ENCODE measurements around the gene PRR36. TPM values are rescaled to one million over a fixed set of nuclear protein-coding genes. Genes with fewer than 3 reads are reported as not detected.

The PRR36 gene
- total RNA-seq, 2 experiments from 2014 or later = 0.25 to 0.30 TPM

DNA sequence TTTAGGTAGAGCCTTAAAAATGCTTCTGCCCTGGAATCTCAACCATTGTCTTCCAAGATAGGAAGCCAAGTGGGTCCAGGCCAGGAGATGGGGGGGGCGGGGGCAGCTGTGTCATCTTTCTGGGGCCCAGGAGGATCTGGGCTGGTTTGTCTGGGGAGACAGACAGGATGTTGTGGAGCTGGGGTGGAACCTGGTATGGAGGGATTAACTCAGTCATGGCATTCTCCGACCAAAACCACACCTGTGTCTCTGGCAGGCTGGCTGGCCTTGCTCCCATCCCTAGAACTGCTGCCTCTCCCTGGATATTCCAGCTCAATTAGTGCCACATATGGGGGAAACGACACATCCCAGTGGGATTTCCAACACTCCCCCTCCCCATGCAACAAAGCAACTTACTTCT, 26.7 kb upstream of the PRR36 start:
- intact Hi-C loops (cut with DNase I, micrococcal nuclease) = loop anchor here in 1 of 2 experiments (5.0 to 10.0 kb wide), 2 partner anchors 41 to 366 kb away; partner anchors contain the start of genes PNPLA6 and TIMM44
- no peaks in the 10 kb centered on the region for H3K27me3 ChIP-seq (ENCODE audit: control insufficient read depth in 1 of 2, insufficient read depth in 2 of 2, low read length in 2 of 2)
- CTCF ChIA-PET = interaction anchor here (3.5 kb wide), 1 partner anchor 17 kb away, joined by 22 read pairs; no protein-coding TSS in a partner anchor
- Mint-ChIP-seq H3K36me3 (ENCODE audit: low read depth) (peaks cover 20% of the 10 kb centered on the region), H3K27me3 (peaks cover 6% of the 10 kb centered on the region), H3K27ac (no peak overlapping the region), H3K4me3 (no peak overlapping the region), H3K4me1 (ENCODE audit: low read depth) (peaks cover 24% of the 10 kb centered on the region), H3K9me3 (no peaks in the 10 kb centered on the region)
- peaks cover 4% of the 10 kb centered on the region for H3K36me3 ChIP-seq (ENCODE audit: insufficient read depth, low read length)
- H3K4me1 ChIP-seq (ENCODE audit: insufficient read depth, low read length) = peaks cover 29% of the 10 kb centered on the region
- no peaks in the 10 kb centered on the region for H3K9me3 ChIP-seq (ENCODE audit: control insufficient read depth in 1 of 2, insufficient read depth in 1 of 2, low read length in 2 of 2)
- POLR2A ChIA-PET = interaction anchor here (1.4 to 1.5 kb wide), 3 partner anchors 21 to 43 kb away, joined by 3 to 5 read pairs (median 3); partner anchors contain the start of gene TIMM44
- TF ChIP-seq, protein P1, sequence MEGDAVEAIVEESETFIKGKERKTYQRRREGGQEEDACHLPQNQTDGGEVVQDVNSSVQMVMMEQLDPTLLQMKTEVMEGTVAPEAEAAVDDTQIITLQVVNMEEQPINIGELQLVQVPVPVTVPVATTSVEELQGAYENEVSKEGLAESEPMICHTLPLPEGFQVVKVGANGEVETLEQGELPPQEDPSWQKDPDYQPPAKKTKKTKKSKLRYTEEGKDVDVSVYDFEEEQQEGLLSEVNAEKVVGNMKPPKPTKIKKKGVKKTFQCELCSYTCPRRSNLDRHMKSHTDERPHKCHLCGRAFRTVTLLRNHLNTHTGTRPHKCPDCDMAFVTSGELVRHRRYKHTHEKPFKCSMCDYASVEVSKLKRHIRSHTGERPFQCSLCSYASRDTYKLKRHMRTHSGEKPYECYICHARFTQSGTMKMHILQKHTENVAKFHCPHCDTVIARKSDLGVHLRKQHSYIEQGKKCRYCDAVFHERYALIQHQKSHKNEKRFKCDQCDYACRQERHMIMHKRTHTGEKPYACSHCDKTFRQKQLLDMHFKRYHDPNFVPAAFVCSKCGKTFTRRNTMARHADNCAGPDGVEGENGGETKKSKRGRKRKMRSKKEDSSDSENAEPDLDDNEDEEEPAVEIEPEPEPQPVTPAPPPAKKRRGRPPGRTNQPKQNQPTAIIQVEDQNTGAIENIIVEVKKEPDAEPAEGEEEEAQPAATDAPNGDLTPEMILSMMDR (IDR thresholded peaks at IDR 0.05) = no peak
- DNase-seq (no peak), ATAC-seq (ENCODE audit: poor library complexity) (no peak)
- H3K27ac ChIP-seq (ENCODE audit: low read depth in 1 of 2, low read length in 2 of 2) = no peak overlapping the region
- no peak overlapping the region for H3K4me3 ChIP-seq (ENCODE audit: low read length)

DNA sequence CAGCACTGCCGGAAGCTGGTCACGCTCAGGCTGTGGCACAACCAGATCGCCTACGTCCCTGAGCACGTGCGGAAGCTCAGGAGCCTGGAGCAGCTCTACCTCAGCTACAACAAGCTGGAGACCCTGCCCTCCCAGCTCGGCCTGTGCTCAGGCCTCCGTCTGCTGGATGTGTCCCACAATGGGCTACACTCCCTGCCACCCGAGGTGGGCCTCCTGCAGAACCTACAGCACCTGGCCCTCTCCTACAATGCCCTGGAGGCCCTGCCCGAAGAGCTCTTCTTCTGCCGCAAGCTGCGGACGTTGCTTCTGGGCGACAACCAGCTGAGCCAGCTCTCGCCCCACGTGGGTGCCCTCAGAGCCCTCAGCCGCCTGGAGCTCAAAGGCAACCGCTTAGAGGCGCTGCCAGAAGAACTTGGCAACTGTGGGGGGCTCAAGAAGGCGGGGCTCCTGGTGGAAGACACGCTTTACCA, 26.2 kb upstream of the PRR36 start:
- TF ChIP-seq, protein P1 (IDR thresholded peaks at IDR 0.05) = no peak
- intact Hi-C loops (cut with DNase I, micrococcal nuclease) = loop anchor here in 1 of 2 experiments (5.0 to 10.0 kb wide), 2 partner anchors 42 to 366 kb away; partner anchors contain the start of genes PNPLA6 and TIMM44
- Histone ChIP-seq H3K4me1 (ENCODE audit: insufficient read depth, low read length) (peaks cover 24% of the 10 kb centered on the region), H3K27me3 (ENCODE audit: control insufficient read depth in 1 of 2, insufficient read depth in 2 of 2, low read length in 2 of 2) (peaks cover 0 to 2% of the 10 kb centered on the region in 2 experiments), H3K9me3 (ENCODE audit: control insufficient read depth in 1 of 2, insufficient read depth in 1 of 2, low read length in 2 of 2) (no peaks in the 10 kb centered on the region), H3K4me3 (ENCODE audit: low read length) (no peak overlapping the region), H3K36me3 (ENCODE audit: insufficient read depth, low read length) (no peaks in the 10 kb centered on the region), H3K27ac (ENCODE audit: low read depth in 1 of 2, low read length in 2 of 2) (no peak overlapping the region)
- H3K4me3 Mint-ChIP-seq = no peak overlapping the region
- POLR2A ChIA-PET = interaction anchor here (1.4 to 1.5 kb wide), 3 partner anchors 21 to 43 kb away, joined by 3 to 5 read pairs (median 3); partner anchors contain the start of gene TIMM44
- H3K27ac Mint-ChIP-seq = no peak overlapping the region
- no peak for ATAC-seq (ENCODE audit: poor library complexity)
- CTCF ChIA-PET = no interaction called here
- peaks cover 19% of the 10 kb centered on the region for H3K4me1 Mint-ChIP-seq (ENCODE audit: low read depth)
- peaks cover 20% of the 10 kb centered on the region for H3K36me3 Mint-ChIP-seq (ENCODE audit: low read depth)
- no peak for DNase-seq
- no peaks in the 10 kb centered on the region for H3K9me3 Mint-ChIP-seq
- H3K27me3 Mint-ChIP-seq = peaks cover 6% of the 10 kb centered on the region

DNA sequence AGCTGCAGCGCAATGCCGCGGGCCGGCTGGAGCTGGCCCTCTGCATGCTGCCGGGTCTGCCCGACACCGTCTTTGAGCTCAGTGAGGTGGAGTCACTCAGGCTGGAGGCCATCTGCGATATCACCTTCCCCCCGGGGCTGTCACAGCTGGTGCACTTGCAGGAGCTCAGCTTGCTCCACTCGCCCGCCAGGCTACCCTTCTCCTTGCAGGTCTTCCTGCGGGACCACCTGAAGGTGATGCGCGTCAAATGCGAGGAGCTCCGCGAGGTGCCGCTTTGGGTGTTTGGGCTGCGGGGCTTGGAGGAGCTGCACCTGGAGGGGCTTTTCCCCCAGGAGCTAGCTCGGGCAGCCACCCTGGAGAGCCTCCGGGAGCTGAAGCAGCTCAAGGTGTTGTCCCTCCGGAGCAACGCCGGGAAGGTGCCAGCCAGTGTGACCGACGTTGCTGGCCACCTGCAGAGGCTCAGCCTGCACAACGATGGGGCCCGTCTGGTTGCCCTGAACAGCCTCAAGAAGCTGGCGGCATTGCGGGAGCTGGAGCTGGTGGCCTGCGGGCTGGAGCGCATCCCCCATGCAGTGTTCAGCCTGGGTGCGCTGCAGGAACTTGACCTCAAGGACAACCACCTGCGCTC, 25.7 kb upstream of the PRR36 start:
- no peaks in the 10 kb centered on the region for H3K36me3 ChIP-seq (ENCODE audit: insufficient read depth, low read length)
- H3K4me3 ChIP-seq (ENCODE audit: low read length) = no peak overlapping the region
- Mint-ChIP-seq H3K4me3 (no peak overlapping the region), H3K27ac (no peak overlapping the region), H3K4me1 (ENCODE audit: low read depth) (peaks cover 14% of the 10 kb centered on the region), H3K36me3 (ENCODE audit: low read depth) (peaks cover 15% of the 10 kb centered on the region), H3K27me3 (peaks cover 6% of the 10 kb centered on the region), H3K9me3 (no peaks in the 10 kb centered on the region)
- H3K4me1 ChIP-seq (ENCODE audit: insufficient read depth, low read length) = peaks cover 18% of the 10 kb centered on the region
- no peak for ATAC-seq (ENCODE audit: poor library complexity)
- H3K27ac ChIP-seq (ENCODE audit: low read depth in 1 of 2, low read length in 2 of 2) = no peak overlapping the region
- H3K27me3 ChIP-seq (ENCODE audit: control insufficient read depth in 1 of 2, insufficient read depth in 2 of 2, low read length in 2 of 2) = peaks cover 0 to 7% of the 10 kb centered on the region in 2 experiments
- ChIA-PET POLR2A (interaction anchor here (1.0 to 1.5 kb wide), 4 partner anchors 20 to 44 kb away, joined by 3 to 5 read pairs (median 3); partner anchors contain the start of genes SNAPC2 and TIMM44), CTCF (no interaction called here)
- DNase-seq = no peak
- TF ChIP-seq, protein P1 (IDR thresholded peaks at IDR 0.05) = no peak
- H3K9me3 ChIP-seq (ENCODE audit: control insufficient read depth in 1 of 2, insufficient read depth in 1 of 2, low read length in 2 of 2) = peaks cover 0 to 2% of the 10 kb centered on the region in 2 experiments
- intact Hi-C loops (cut with DNase I, micrococcal nuclease) = loop anchor here in 1 of 2 experiments (5.0 to 10.0 kb wide), 2 partner anchors 42 to 365 kb away; partner anchors contain the start of genes PNPLA6 and TIMM44

All from CD4-positive, alpha-beta T cell (primary cell).